Aorta (tissue), 5 donors: ENCODE data around the gene ASH1L. TPM values are rescaled to one million over a fixed set of nuclear protein-coding genes. Genes with fewer than 3 reads are reported as not detected.
"Not testable (repeated sequence)": the region's sequence is repeated elsewhere in the genome, so short reads cannot be mapped to it uniquely, and the experiment has no call there.

Experiments used
- ATAC-seq: fragments of 200-7000 bp; cut with Tn5 transposase; one replicate; pipeline ENCODE4 v1.9.1; 2022; ENCODE audit warnings: moderate library complexity; ENCODE audit not compliant: low FRiP score
- DNase-seq, 2 donors: peaks; one replicate each; pipeline ENCODE4 v3.0.0-alpha.2; 2020
- H3K27ac ChIP-seq, 2 donors: one replicate each; pipeline ENCODE4 v1.5.1; 2013; ENCODE audit warnings: low read length in 2 of 2, mild to moderate bottlenecking in 2 of 2, moderate library complexity in 2 of 2, control low read depth in 1 of 2, inconsistent platforms in 1 of 2, low read depth in 1 of 2
- H3K27me3 ChIP-seq, 2 donors: one replicate each; pipeline ENCODE4 v1.6.1; 2013; ENCODE audit warnings: control low read depth in 1 of 2, low read length in 1 of 2, mild to moderate bottlenecking in 1 of 2, moderate library complexity in 1 of 2; ENCODE audit not compliant: insufficient read depth in 2 of 2, control insufficient read depth in 1 of 2
- H3K36me3 ChIP-seq, 2 donors: one replicate each; pipeline ENCODE4 v1.6.1; 2013; ENCODE audit warnings: control low read depth in 1 of 2, low read length in 1 of 2, mild to moderate bottlenecking in 1 of 2; ENCODE audit not compliant: insufficient read depth in 2 of 2, control insufficient read depth in 1 of 2
- H3K4me1 ChIP-seq, 2 donors: one replicate each; pipeline ENCODE4 v1.6.1; 2013; ENCODE audit warnings: low read length in 2 of 2, control low read depth in 1 of 2, mild to moderate bottlenecking in 1 of 2, moderate library complexity in 1 of 2; ENCODE audit not compliant: insufficient read depth in 2 of 2, control insufficient read depth in 1 of 2
- H3K4me3 ChIP-seq, 2 donors: one replicate each; pipeline ENCODE4 v1.5.1; 2013; ENCODE audit warnings: low read length in 2 of 2, control low read depth in 1 of 2, mild to moderate bottlenecking in 1 of 2
- H3K9me3 ChIP-seq: one replicate; pipeline ENCODE4 v1.6.1; 2013; ENCODE audit warnings: mild to moderate bottlenecking, low read length; ENCODE audit not compliant: control insufficient read depth
- WGBS, 2 donors: extraction: QIAGEN DNeasy Blood & Tissue Kit; methylation state at CpG; one replicate each; pipeline ENCODE4 v1.1.7; 2013; 5-methylcytosine and 5-hydroxymethylcytosine counted together
- intact Hi-C, 2 donors: fragments of 100-400 bp; cut with DNase I; formaldehyde crosslinking; loops; one replicate each; pipeline versions ENCODE4 v1.14.2 to v1.15.0; 2022
- polyA plus RNA-seq, 2 donors: library from polyadenylated mRNA; stranded (reverse); fragments of 200-250 nt; gene quantifications; one replicate each; pipeline ENCODE4 v1.2.3, GENCODE V29; 2013
- total RNA-seq, 2 donors: library from RNA; stranded (reverse); fragmentation: NEBNext Ultra II Directional; extraction: Animal tissue kit (Norgen Biotek cat#: 25700); gene quantifications; one replicate each; pipeline ENCODE4 v1.2.1, GENCODE V29; 2021
- donor health status: healthy with polysubstance abuse.
- donor health status: Bipolar disorder and iron deficiency.
- donor health status: DM: no; HTN: no; CAD: no.
- donor health status: DM: no; HTN: no; CAD: no.
- donor health status: DM: yes; HTN: yes; CAD: no.

The ASH1L gene
- total and polyA plus RNA-seq, 4 donors, result 13.1 to 93.5 (median 43.9) TPM

DNA sequence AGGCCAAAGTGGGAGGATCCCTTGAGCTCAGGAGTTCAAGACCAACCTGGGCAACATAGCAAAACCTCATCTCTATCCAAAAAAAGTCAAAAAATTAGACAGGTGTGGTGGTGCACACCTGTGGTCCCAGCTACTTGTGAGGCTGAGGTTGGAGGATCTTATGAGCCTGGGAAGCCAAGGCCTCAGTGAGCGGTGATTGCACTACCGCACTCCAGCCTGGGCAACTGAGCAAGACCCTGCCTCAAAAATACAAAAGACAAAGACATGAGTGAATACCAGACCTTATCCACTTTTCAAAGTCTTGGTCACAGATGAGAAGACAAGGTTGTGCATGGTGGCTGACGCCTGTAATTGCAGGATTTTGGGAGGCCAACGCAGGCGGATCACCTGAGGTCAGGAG is 34.3 kb upstream of the ASH1L start:
- H3K27me3 ChIP-seq, result no peaks in the 10 kb centered on the region
- ATAC-seq (no peak), DNase-seq (no peak)
- WGBS, 2 donors, result 94 to 97% methylated on average over 5 of the region's 5 CpGs
- no peak overlapping the region for H3K4me3 ChIP-seq
- H3K27ac ChIP-seq, result no peak overlapping the region
- H3K4me1 ChIP-seq, result no peaks in the 10 kb centered on the region
- H3K9me3 ChIP-seq, result no peaks in the 10 kb centered on the region
- no peaks in the 10 kb centered on the region for H3K36me3 ChIP-seq
- intact Hi-C loops, result no loop called here

DNA sequence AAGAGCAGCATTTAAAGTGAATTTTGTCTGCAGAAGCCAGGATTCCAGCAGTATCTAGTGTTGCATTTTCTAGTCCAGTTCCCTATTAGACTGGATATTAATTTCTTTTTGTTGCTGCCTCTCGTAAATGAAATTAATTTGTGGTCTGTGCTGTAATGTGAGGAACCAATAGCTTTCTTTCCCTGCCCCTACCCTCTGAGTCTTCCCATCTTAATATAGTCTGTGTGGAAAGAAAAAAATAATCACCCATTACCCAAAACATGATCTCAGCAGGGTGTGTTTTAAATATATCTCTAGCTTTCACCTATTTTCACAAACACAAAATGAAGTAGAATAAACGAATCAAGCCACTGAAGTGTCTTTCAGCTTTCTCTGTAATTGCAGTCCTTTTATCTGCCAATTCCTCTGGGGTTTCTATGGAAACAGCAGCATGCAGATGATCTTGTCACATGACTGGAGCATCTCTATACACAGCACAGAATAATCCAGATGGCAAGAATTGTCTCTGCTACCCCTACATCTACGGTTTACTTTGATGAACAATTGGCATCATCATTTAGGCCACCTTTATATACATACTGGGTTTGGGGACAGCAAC is 33.4 kb upstream of the ASH1L start:
- H3K27me3 ChIP-seq, H3K9me3 ChIP-seq, H3K4me1 ChIP-seq, H3K27ac ChIP-seq, DNase-seq, intact Hi-C loops, H3K36me3 ChIP-seq, ATAC-seq, H3K4me3 ChIP-seq: not testable (repeated sequence)
- WGBS, 2 donors, result 80 to 86% methylated on average over 3 of the region's 3 CpGs

DNA sequence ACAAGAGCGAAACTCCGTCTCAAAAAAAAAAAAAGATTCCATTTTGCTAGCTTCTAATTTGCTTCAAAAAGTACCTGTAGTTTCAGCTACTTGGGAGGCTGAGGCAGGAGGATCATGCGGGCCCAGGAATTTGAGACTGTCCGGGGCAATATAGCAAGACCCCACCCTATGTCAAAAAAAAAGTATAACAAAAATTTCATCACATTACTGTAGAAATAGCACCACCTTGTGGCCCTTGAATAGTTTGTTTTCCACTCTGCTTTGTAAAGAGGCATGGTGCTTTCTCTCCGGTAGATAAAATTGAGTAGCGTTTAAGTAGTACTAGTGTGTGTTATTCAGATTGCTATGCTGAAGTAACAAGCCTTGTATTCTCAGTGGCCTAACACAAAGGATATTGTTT is 29.2 kb upstream of the ASH1L start:
- ATAC-seq (peak; percentile 69), DNase-seq (no peak)
- WGBS, 2 donors, result 34 to 36% methylated on average over 6 of the region's 6 CpGs

DNA sequence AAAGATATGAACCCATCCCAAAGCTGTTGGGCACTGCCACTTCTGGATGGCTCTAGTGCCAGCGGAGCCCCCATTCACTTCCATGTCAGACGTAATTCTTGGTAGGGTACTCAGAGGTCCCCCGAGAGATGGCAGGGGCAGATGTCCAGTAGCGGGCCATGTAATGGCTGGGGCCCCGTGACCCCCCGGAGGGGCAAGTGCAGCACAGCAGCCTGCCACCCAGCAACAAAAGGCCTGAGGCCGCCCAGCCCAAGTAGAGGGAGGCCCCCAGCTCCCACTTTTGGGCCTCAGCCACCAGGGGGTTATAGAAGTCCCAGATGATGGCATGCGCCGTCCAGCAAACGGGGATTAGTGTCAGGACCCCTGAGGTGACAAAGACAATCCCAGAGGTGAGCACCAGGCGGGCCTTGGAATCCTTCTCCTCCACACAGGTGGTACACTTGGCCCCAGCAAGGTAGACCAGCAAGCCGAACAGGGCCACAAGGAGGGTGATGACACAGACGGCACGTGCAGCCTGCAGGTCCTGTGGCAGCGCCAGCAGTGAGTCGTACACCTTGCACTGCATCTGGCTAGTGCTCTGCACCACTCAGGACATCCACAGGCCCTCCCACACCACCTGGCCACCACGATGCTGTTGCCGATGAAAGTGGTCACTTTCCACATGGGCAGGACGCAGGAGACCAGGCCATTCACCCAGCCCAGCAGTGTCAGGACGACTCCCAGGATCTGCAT is 28.1 kb upstream of the ASH1L start:
- DNase-seq, H3K27ac ChIP-seq, H3K4me1 ChIP-seq, H3K9me3 ChIP-seq, H3K36me3 ChIP-seq, H3K27me3 ChIP-seq, ATAC-seq, H3K4me3 ChIP-seq: not testable (repeated sequence)
- intact Hi-C loops, result loop anchor here (5.0 kb wide), 1 partner anchor 338 kb away; no protein-coding TSS in a partner anchor
- 88% methylated on average over 20 of the region's 20 CpGs for WGBS, 2 donors

More for the DNA sequence above, 29.2 kb upstream of the ASH1L start:
- intact Hi-C loops, result loop anchor here (5.0 kb wide), 1 partner anchor 339 kb away; no protein-coding TSS in a partner anchor
- Histone ChIP-seq H3K4me1 (no peaks in the 10 kb centered on the region), H3K27ac (no peak overlapping the region), H3K36me3 (no peaks in the 10 kb centered on the region), H3K9me3 (no peaks in the 10 kb centered on the region), H3K4me3 (no peak overlapping the region), H3K27me3 (no peaks in the 10 kb centered on the region)

DNA sequence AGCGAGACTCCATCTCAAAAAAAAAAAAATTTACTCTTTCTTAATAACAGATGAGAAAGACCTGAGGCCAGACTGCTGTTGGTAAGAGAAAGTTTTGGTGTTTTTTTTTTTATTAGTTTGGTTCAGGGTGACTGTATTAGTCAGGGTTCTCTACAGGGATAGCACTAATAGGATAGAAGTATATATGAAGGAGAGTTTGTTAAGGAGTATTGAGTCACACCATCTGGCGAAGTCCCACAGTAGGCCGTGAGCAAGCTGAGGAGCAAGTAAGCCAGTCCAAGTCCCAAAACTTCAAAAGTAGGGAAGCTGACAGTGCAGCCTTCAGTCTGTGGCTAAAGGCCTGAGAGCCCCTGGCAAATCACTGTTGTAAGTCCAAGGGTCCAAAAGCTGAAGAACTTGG is 26.7 kb upstream of the ASH1L start:
- 87 to 100% methylated on average over 1 to 3 of the region's 3 CpGs for WGBS, 2 donors
- ATAC-seq, result not testable (repeated sequence)

DNA sequence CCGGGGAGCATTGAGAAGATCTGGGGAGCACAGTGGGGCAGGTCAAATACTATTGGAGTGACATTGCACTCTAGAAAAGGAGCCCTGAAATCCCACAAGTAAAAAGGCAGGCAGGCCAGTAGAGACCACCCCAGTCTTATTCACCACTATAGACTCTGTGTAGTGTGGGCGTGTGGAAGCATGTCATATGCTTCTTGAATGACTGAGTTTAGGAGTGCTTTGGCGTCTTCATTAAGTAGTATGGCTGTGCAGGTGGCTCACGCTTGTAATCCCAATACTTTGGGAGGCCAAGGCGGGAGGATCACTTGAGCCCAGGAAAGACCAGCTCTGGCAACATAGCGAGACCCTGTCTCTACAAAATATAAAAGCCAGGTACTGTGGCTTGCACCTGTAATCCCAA is 21.2 kb upstream of the ASH1L start:
- H3K27me3 ChIP-seq, ATAC-seq, H3K36me3 ChIP-seq, H3K27ac ChIP-seq, H3K4me3 ChIP-seq, H3K4me1 ChIP-seq, intact Hi-C loops, DNase-seq, H3K9me3 ChIP-seq: not testable (repeated sequence)
- 94 to 95% methylated on average over 5 to 6 of the region's 6 CpGs for WGBS, 2 donors

More for the DNA sequence above, 26.7 kb upstream of the ASH1L start:
- H3K4me3 ChIP-seq, H3K27me3 ChIP-seq, H3K9me3 ChIP-seq, intact Hi-C loops, DNase-seq, H3K27ac ChIP-seq, H3K36me3 ChIP-seq, H3K4me1 ChIP-seq: not testable (repeated sequence)

DNA sequence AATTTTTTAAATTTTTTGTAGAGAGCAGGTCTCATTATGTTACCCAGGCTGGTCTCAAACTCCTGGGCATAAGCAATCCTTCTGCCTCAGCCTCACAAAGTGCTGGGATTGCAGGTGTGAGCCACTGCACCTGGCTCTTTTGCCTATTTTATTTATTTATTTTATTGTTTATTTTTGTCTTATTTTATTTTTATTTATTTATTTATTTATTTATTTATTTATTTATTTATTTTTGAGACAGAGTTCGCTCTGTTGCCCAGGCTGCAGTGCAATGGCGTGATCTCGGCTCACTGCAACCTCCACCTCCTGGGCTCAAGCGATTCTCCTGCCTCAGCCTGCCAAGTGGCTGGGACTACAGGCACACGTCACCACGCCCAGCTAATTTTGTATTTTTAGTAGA is 13.0 kb upstream of the ASH1L start:
- H3K27ac ChIP-seq, H3K36me3 ChIP-seq, H3K4me3 ChIP-seq, H3K4me1 ChIP-seq, ATAC-seq, intact Hi-C loops, H3K27me3 ChIP-seq, H3K9me3 ChIP-seq, DNase-seq: not testable (repeated sequence)
- 96 to 97% methylated on average over 6 of the region's 6 CpGs for WGBS, 2 donors

DNA sequence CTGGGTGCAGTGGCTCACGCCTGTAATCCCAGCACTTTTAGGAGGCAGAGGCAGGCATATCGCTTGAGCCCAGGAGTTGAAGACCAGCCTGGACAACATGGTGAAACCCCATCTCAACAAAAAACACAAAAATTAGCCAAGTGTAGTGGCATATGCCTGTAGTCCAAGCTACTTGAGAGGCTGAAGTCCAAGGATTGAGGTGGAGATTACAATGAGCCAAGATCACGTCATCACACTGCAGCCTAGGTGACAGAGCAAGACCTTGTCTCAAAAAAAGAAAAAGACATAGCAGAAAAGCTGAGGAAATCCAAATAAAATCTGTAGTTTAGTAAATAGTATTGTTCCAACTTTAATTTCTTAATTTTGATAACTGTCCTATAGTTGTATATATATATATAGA is 11.5 kb upstream of the ASH1L start:
- Histone ChIP-seq H3K27me3 (no peaks in the 10 kb centered on the region), H3K36me3 (no peaks in the 10 kb centered on the region), H3K9me3 (no peaks in the 10 kb centered on the region), H3K4me1 (no peaks in the 10 kb centered on the region), H3K27ac (no peak overlapping the region), H3K4me3 (no peak overlapping the region)
- intact Hi-C loops, result no loop called here
- ATAC-seq, result no peak
- WGBS, 2 donors, result 84 to 90% methylated on average over 3 of the region's 3 CpGs
- no peak for DNase-seq

DNA sequence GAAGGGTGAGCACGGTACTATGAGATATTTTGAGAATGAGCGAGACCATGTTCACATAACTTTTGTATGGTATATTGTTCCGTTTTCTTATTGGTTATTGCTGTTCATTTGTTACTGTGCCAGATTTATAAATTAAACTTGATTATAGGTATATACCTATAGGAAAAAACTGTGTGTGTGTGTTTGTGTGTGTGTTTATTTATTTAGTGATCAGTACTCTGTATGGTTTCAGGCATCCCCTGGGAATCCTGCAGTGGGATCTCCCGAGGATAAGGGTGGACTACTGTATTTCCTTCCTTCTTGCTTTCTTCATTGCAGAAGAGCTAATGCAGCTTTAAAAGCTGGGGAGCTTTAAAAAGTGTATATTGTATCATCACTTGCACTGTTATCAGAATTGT is 8.0 kb upstream of the ASH1L start:
- no peaks in the 10 kb centered on the region for H3K9me3 ChIP-seq
- ATAC-seq, result no peak
- H3K27me3 ChIP-seq, result no peaks in the 10 kb centered on the region
- H3K36me3 ChIP-seq, result no peaks in the 10 kb centered on the region
- no peak for DNase-seq
- H3K4me1 ChIP-seq, result no peaks in the 10 kb centered on the region
- no peak overlapping the region for H3K4me3 ChIP-seq
- intact Hi-C loops, result no loop called here
- no peak overlapping the region for H3K27ac ChIP-seq
- WGBS, 2 donors, result 75 to 79% methylated on average over 4 of the region's 4 CpGs
